C4-2B (cell line): ENCODE data around the gene COG5.

Source experiments
- ZFX ChIP-seq: fragments of 450-650 bp; IDR thresholded peaks from 2 replicates; pipeline ENCODE4 v1.6.1; 2017
- TF ChIP-seq, protein P1 (sequence below): fragments of 450-650 bp; conservative IDR thresholded peaks from 2 replicates; pipeline ENCODE4 v1.5.1; 2017; ENCODE audit warnings: mild to moderate bottlenecking

GRCh38 chr7:107236862-107237261 is 326.9 kb downstream of the COG5 start:
- TF ChIP-seq, protein P1, sequence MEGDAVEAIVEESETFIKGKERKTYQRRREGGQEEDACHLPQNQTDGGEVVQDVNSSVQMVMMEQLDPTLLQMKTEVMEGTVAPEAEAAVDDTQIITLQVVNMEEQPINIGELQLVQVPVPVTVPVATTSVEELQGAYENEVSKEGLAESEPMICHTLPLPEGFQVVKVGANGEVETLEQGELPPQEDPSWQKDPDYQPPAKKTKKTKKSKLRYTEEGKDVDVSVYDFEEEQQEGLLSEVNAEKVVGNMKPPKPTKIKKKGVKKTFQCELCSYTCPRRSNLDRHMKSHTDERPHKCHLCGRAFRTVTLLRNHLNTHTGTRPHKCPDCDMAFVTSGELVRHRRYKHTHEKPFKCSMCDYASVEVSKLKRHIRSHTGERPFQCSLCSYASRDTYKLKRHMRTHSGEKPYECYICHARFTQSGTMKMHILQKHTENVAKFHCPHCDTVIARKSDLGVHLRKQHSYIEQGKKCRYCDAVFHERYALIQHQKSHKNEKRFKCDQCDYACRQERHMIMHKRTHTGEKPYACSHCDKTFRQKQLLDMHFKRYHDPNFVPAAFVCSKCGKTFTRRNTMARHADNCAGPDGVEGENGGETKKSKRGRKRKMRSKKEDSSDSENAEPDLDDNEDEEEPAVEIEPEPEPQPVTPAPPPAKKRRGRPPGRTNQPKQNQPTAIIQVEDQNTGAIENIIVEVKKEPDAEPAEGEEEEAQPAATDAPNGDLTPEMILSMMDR = no peak
- no peak for TF ChIP-seq ZFX
